Activated naive CD4-positive, alpha-beta T cell (primary cell): ENCODE measurements around the gene LIN54.
"Not testable (repeated sequence)": the region's sequence is repeated elsewhere in the genome, so short reads cannot be mapped to it uniquely, and the experiment has no call there.

ENCODE experiments used
- DNase-seq, 4 experiments: peaks; one replicate each; lab custom pipeline; 2025; lab: John Stamatoyannopoulos, UW

LIN54 gene

GRCh38 chr4:82939414-82939813 is 71.2 kb downstream of the LIN54 start:
- DNase-seq, result no peak

- no peak for DNase-seq
These were observed 76.2 kb downstream of the LIN54 start for GRCh38 chr4:82934441-82934840.

- no peak for DNase-seq
These were observed 79.5 kb downstream of the LIN54 start for GRCh38 chr4:82930848-82931755.

GRCh38 chr4:82921795-82922194 is 88.8 kb downstream of the LIN54 start:
- no peak for DNase-seq

- no peak for DNase-seq
These were observed 91.2 kb downstream of the LIN54 start for GRCh38 chr4:82919386-82919785.

- no peak for DNase-seq
These were observed 92.5 kb downstream of the LIN54 start for GRCh38 chr4:82918091-82918490.

GRCh38 chr4:82913968-82914367 is 96.7 kb downstream of the LIN54 start:
- not testable (repeated sequence) for DNase-seq

GRCh38 chr4:82913305-82913704 is 97.3 kb downstream of the LIN54 start:
- no peak for DNase-seq

GRCh38 chr4:82909326-82909725 is 101.3 kb downstream of the LIN54 start:
- no peak for DNase-seq

- DNase-seq, result no peak
These were observed 104.2 kb downstream of the LIN54 start for GRCh38 chr4:82906469-82906868.

GRCh38 chr4:82905205-82905604 is 105.4 kb downstream of the LIN54 start:
- no peak for DNase-seq

GRCh38 chr4:82903737-82904136 is 106.9 kb downstream of the LIN54 start:
- DNase-seq, result no peak

GRCh38 chr4:82901183-82901718 is 109.4 kb downstream of the LIN54 start:
- no peak for DNase-seq

GRCh38 chr4:82900411-82901182 is 110.0 kb downstream of the LIN54 start, which contains the start of gene THAP9:
Gene THAP9, plus strand, starts transcription at chr4:82900735. Its CDS starts 68 bp downstream, at chr4:82900803.
- peak; percentile 85 to 95 (median 92) for DNase-seq

- DNase-seq, result no peak
These were observed 110.6 kb downstream of the LIN54 start for GRCh38 chr4:82900066-82900410.

GRCh38 chr4:82899374-82900065 is 111.1 kb downstream of the LIN54 start:
- DNase-seq, result no peak

GRCh38 chr4:82898322-82899243 is 112.0 kb downstream of the LIN54 start:
- no peak for DNase-seq

GRCh38 chr4:82896755-82897154 is 113.9 kb downstream of the LIN54 start:
- no peak for DNase-seq

- no peak for DNase-seq
These were observed 116.7 kb downstream of the LIN54 start for GRCh38 chr4:82893942-82894341.

- no peak for DNase-seq
These were observed 118.2 kb downstream of the LIN54 start for GRCh38 chr4:82892467-82892802.
